Erythroblast (primary cell): Measurements from ENCODE around the gene KLK5.

Experiments
- GATA1 ChIP-seq: IDR thresholded peaks from 2 replicates; pipeline ENCODE4 v1.6.1; 2011; ENCODE audit warnings: low read depth, mild to moderate bottlenecking, control low read depth, low read length, moderate library complexity
- POLR2A ChIP-seq: IDR thresholded peaks from 2 replicates; pipeline ENCODE4 v1.6.1; 2011; ENCODE audit warnings: mild to moderate bottlenecking, low read length

DNA sequence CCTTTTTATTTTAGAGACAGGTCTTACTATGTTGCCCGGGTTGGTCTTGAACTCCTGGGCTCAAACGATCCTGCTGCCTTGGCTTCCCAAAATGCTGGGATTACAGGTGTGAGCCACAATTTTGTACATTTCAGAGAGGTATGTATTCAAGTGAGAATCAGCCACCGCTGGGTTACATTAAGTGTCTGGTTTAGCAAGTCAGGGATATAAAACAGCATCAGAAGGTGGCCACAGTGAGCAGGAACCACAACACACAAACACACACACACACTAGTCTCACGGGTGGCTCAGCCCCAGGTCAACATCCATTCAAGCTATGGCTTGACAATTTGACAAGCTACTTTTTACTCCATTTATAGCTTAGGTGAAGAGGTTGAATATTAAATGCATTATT, 20.2 kb downstream of the KLK5 start:
- TF ChIP-seq POLR2A, result no peak
- no peak for TF ChIP-seq GATA1
